A549 treated with DMSO at 1 μM for 4 hours (cell line): ENCODE results near the gene COX5A. TPM values are rescaled to one million over a fixed set of nuclear protein-coding genes. Genes with fewer than 3 reads are reported as not detected.

ENCODE experiments used
- total RNA-seq: library from RNA; stranded (reverse); fragments of 200-300 nt; extraction: Qiagen RNA extraction; gene quantifications from 5 replicates; pipeline ENCODE4 v1.2.3, GENCODE V29; 2022; ENCODE audit warnings: low read depth

Gene COX5A
- 438 to 570 TPM (median 551 TPM) in 5 replicates for total RNA-seq

GRCh38 chr15:74937590-74938371, at the start of gene COX5A:
Gene COX5A, minus strand, starts transcription at chr15:74938073. Its CDS starts 59 bp downstream, at chr15:74938014.

DNA sequence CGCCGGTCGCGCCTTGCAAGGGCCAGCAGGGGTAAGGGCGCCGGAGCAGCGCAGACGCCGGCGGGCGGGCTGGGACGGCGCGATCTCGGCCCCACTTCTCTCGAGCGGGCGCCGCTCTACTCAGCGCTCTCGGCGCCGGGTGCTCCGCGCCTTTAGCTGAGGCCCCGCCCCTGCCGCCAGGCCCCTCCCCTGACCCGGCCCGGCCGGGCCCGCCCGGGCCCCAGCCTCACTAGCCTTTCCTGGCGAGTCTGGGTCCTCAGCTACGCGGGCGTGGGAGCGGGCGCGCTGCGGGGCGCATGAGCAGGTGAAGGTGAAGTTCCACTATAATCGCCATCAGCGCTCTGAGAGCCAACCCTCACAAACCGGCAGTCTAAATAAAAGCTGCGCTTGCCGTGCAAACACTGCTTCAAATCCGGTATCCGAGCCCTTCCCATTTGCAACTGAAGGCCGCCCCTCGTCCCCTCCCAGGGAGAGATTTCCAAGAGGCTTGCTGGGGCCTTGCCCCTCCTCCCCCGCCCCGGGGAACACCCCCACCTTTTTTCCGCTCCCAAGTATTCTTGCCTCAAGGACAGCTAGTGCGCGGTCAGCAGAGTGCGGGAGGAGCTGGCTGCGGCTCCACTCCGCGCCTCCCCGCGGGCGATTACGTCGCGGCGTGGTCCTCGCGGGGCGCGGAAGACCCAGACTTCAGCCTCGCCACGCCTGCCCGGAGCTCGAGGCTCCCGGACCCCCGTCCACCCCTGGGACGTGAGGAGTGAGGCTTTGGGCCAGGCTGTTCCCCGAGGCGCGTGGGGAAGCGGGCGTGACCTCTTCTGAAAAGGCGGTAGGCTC, 19.0 kb upstream of the COX5A start, which contains the start of gene RPP25:
TSS of gene RPP25 (minus strand) at position 125 of the 828 bp plus-strand sequence. CDS start 189 bp downstream, outside the sequence.

GRCh38 chr15:74906450-74907162, 31.3 kb downstream of the COX5A start, which contains the start of gene FAM219B:
Gene FAM219B, minus strand, starts transcription at chr15:74906851. Its CDS starts 51 bp downstream, at chr15:74906800.

DNA sequence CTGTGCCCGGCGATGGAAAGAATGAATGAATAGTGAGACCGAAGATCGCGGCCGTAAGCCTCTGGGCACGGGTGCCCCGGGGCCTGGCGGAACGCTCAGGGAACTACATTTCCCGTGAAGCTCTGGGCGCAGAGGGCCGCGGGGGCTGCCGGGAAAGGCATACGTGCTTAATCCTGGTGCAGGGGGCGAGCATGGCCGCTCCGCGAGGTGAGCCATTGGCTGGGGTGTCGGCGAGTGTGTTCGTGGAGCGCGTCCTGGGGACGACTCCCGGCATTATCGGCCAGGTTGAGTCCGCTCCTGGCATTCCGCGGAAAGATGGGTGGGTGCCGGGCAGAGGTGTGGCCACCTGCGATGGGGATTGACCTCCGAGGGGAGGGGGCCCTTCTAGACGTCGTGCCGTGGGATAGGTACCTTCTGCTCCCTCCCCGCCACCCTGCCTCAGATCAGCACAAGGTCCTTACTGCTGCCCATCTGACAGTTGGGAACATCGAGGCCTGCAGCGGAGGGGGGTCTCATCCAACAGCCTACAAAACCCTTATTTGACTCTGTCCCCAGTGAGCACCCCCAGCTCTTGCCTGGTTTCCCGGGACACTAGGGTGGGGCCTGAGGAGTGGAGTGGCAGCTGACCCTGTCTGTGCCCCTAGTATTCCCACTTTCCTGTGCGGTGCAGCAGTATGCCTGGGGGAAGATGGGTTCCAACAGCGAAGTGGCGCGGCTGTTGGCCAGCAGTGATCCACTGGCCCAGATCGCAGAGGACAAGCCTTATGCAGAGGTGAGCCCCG, 47.8 kb downstream of the COX5A start, which contains the start of gene MPI:
TSS of gene MPI (plus strand) at position 160 of the 782 bp plus-strand sequence. CDS start at position 192, 32 bp downstream.

DNA sequence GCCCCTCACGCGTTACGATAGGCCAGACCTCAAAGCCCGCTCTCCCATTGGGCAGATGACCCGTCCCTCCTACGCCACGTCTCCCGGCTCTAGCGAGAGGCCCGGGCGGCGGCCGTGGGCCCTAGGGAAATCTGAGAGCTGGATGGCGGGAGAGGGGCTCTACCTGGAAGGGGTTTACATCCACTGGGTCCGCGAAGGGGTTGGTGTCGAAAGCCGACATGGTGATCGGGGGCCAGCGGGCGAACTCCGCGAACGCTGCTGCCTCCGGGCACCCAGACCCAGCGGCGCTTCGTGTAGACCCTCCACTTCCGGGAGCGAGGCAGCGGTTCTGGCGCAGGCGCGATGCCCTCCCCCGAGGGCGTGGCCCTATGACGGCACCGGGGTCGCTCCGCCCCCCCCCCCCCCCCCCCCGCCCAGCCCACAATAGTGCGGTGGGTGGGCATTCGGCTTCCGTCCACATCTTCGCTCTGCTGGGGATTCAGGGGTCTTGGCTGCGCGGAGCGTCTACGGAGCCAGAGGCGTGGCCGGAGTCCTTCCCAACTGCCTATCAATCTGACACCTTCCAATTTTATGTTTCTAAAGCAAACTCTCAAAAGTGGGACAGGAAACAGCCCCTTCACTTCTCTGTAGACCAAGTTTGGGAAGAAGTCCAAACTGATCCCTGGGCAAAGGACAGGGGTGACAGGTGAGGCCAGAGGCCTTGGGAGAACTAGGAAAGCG, 64.7 kb downstream of the COX5A start, which contains the start of gene SCAMP2:
TSS of gene SCAMP2 (minus strand) at position 330 of the 720 bp plus-strand sequence. CDS start at position 220, 110 bp downstream.

Other genes starting within 250 kb of the COX5A start
- gene EDC3, start 242.0 kb downstream of the COX5A start, total RNA-seq = 18.1 to 21.4 TPM (median 20.6 TPM) in 5 replicates
- 1.3 to 3.1 TPM (median 1.8 TPM) in 5 replicates for gene CYP1A1, start 212.5 kb downstream of the COX5A start, total RNA-seq
- gene CYP1A2, start 189.2 kb downstream of the COX5A start, total RNA-seq = not detected in 5 replicates
- gene CSK, start 156.0 kb downstream of the COX5A start, total RNA-seq = 58.1 to 74.9 TPM (median 63.9 TPM) in 5 replicates
- not detected in 5 replicates for gene LMAN1L, start 125.2 kb downstream of the COX5A start, total RNA-seq
- gene CPLX3, start 111.4 kb downstream of the COX5A start, total RNA-seq = 0.06 TPM in 1 of 5 replicates, not detected in the others
- 28.2 to 50.1 TPM (median 34.5 TPM) in 5 replicates for gene ULK3, start 94.9 kb downstream of the COX5A start, total RNA-seq
- 60.9 to 73.2 TPM (median 67.6 TPM) in 5 replicates for gene SCAMP2, start 64.7 kb downstream of the COX5A start, total RNA-seq
- 29.5 to 46.7 TPM (median 32.5 TPM) in 5 replicates for gene MPI, start 48.0 kb downstream of the COX5A start, total RNA-seq
- 28.4 to 38.6 TPM (median 32.3 TPM) in 5 replicates for gene FAM219B, start 31.2 kb downstream of the COX5A start, total RNA-seq
- gene RPP25, start 18.7 kb upstream of the COX5A start, total RNA-seq = 20.4 to 28.4 TPM (median 27.3 TPM) in 5 replicates
- 12.3 to 15.8 TPM (median 14.0 TPM) in 5 replicates for gene SCAMP5, start 57.5 kb upstream of the COX5A start, total RNA-seq
- 18.0 to 20.4 TPM (median 18.6 TPM) in 5 replicates for gene PPCDC, start 85.5 kb upstream of the COX5A start, total RNA-seq